CD4-positive, alpha-beta T cell treated with Interleukin-17A for 4 hours (primary cell): ENCODE results near the gene GDF2.

Experiments used
- DNase-seq: peaks from one replicate; pipeline ENCODE4 v3.0.0-alpha.2; 2020; ENCODE audit warnings: mixed read lengths

GDF2 gene

GRCh38 chr10:47371629-47372485, 49.6 kb downstream of the GDF2 start:
- no peak for DNase-seq

GRCh38 chr10:47372726-47373125, 50.5 kb downstream of the GDF2 start:
- no peak for DNase-seq

- DNase-seq: no peak
Observed at GRCh38 chr10:47374611-47375536, 52.6 kb downstream of the GDF2 start.

GRCh38 chr10:47376522-47377220, 54.4 kb downstream of the GDF2 start:
- no peak for DNase-seq
